GM18870 (cell line): Measurements from ENCODE around the gene AP4E1.
"Not testable (repeated sequence)": the region's sequence is repeated elsewhere in the genome, so short reads cannot be mapped to it uniquely, and the experiment has no call there.

ENCODE experiments used
- ATAC-seq: cut with Tn5 transposase; IDR thresholded peaks from one replicate; pipeline ENCODE4 v1.9.1; 2021; ENCODE audit warnings: moderate library complexity; ENCODE audit not compliant: unreplicated experiment

The AP4E1 gene

GRCh38 chr15:51016615-51017014 is 108.1 kb downstream of the AP4E1 start:
- no peak for ATAC-seq

- no peak for ATAC-seq
These were observed 113.7 kb downstream of the AP4E1 start for GRCh38 chr15:51022206-51022605.

GRCh38 chr15:51023499-51023898 is 115.0 kb downstream of the AP4E1 start:
- ATAC-seq = no peak

GRCh38 chr15:51024735-51025453 is 116.4 kb downstream of the AP4E1 start:
- no peak for ATAC-seq

- ATAC-seq = no peak
These were observed 117.0 kb downstream of the AP4E1 start for GRCh38 chr15:51025454-51025846.

GRCh38 chr15:51030649-51031316 is 122.3 kb downstream of the AP4E1 start:
- ATAC-seq = no peak

GRCh38 chr15:51037474-51037873 is 129.0 kb downstream of the AP4E1 start:
- not testable (repeated sequence) for ATAC-seq

GRCh38 chr15:51038162-51038973 is 129.9 kb downstream of the AP4E1 start:
- ATAC-seq = no peak

GRCh38 chr15:51038974-51039319 is 130.5 kb downstream of the AP4E1 start:
- no peak for ATAC-seq

- ATAC-seq = no peak
These were observed 135.7 kb downstream of the AP4E1 start for GRCh38 chr15:51044037-51044727.

GRCh38 chr15:51046016-51046415 is 137.5 kb downstream of the AP4E1 start:
- ATAC-seq = no peak

- ATAC-seq = no peak
These were observed 138.4 kb downstream of the AP4E1 start for GRCh38 chr15:51046799-51047449.

GRCh38 chr15:51048308-51048707 is 139.8 kb downstream of the AP4E1 start:
- ATAC-seq = no peak

GRCh38 chr15:51049081-51049480 is 140.6 kb downstream of the AP4E1 start:
- no peak for ATAC-seq

GRCh38 chr15:51051776-51052175 is 143.3 kb downstream of the AP4E1 start:
- ATAC-seq = no peak

- no peak for ATAC-seq
These were observed 145.1 kb downstream of the AP4E1 start for GRCh38 chr15:51053571-51053970.

- ATAC-seq = no peak
These were observed 146.1 kb downstream of the AP4E1 start for GRCh38 chr15:51054535-51054934.
